GM20000 (cell line): ENCODE data around the gene NPHS1.

ENCODE experiments used
- DNase-seq: peaks from one replicate; pipeline ENCODE4 v3.0.0; 2012; ENCODE audit warnings: low spot score
- TF ChIP-seq, protein P1 (sequence below): IDR thresholded peaks from 2 replicates; pipeline ENCODE4 v1.5.1; 2012; ENCODE audit warnings: mild to moderate bottlenecking, control low read depth; ENCODE audit errors: extremely low read depth, missing control alignments

The NPHS1 gene

DNA sequence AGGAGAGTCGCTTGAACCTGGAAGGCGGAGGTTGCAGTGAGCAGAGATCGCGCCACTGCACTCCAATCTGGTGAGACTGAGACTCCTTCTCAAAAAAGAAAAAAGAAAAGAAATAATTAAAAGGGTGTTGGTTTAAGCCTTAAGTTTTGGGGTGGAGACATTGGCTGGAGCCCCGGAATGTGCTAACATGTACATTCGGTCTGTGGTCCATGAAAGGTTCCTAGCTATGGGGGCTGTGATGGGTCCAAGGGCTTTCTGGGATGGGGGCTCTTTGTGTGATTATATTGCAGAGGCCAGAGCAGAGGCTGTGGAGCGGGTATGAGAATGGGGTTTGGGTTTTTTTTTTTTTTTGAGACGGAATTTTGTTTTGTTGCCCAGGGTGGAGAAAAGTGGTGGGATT, 33.6 kb upstream of the NPHS1 start:
- TF ChIP-seq, protein P1, sequence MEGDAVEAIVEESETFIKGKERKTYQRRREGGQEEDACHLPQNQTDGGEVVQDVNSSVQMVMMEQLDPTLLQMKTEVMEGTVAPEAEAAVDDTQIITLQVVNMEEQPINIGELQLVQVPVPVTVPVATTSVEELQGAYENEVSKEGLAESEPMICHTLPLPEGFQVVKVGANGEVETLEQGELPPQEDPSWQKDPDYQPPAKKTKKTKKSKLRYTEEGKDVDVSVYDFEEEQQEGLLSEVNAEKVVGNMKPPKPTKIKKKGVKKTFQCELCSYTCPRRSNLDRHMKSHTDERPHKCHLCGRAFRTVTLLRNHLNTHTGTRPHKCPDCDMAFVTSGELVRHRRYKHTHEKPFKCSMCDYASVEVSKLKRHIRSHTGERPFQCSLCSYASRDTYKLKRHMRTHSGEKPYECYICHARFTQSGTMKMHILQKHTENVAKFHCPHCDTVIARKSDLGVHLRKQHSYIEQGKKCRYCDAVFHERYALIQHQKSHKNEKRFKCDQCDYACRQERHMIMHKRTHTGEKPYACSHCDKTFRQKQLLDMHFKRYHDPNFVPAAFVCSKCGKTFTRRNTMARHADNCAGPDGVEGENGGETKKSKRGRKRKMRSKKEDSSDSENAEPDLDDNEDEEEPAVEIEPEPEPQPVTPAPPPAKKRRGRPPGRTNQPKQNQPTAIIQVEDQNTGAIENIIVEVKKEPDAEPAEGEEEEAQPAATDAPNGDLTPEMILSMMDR = no peak
- DNase-seq = no peak

DNA sequence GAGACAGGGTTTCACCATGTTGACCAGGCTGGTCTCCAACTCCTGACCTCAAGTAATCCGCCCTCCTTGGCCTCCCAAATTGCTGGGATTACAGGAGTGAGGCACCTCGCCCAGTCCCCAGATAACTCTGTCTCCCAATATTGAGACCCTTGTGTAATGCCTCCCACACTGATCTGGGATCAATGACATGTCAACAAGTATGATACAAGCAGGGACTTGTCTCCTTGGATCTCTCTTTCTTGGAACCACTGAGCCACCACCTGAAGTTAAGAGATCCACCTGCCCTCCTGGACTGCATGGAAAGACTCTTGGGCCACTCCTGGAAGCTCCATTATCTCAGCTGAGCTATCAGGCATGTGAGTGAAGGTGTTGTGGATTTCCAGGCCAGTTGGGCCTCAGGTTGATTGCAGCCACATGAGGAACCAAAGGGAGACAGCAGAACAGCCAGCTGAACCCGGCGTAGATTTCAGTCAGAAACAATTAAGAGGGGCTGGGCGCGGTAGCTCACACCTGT, 33.0 kb upstream of the NPHS1 start:
- DNase-seq = no peak
- TF ChIP-seq, protein P1 = no peak

DNA sequence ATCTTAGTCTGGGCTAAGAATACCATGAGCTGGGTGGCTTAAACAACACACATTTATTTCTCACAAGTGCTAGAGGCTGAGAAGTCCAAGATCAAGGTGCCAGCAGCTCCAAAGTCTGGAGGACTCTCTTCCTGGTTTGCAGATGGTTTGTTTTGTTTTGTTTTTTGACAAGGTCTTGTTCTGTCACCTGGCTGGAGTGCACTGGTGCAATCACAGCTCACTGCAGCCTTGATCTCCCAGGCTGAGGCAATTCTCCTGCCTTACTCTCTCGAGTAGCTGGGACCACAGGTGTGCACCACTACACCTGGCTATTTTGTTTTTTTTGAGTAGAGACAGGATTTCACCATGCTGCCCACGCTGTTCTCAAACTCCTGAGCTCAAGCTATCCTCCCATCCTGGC, 31.6 kb upstream of the NPHS1 start:
- TF ChIP-seq, protein P1 = no peak
- DNase-seq = no peak

DNA sequence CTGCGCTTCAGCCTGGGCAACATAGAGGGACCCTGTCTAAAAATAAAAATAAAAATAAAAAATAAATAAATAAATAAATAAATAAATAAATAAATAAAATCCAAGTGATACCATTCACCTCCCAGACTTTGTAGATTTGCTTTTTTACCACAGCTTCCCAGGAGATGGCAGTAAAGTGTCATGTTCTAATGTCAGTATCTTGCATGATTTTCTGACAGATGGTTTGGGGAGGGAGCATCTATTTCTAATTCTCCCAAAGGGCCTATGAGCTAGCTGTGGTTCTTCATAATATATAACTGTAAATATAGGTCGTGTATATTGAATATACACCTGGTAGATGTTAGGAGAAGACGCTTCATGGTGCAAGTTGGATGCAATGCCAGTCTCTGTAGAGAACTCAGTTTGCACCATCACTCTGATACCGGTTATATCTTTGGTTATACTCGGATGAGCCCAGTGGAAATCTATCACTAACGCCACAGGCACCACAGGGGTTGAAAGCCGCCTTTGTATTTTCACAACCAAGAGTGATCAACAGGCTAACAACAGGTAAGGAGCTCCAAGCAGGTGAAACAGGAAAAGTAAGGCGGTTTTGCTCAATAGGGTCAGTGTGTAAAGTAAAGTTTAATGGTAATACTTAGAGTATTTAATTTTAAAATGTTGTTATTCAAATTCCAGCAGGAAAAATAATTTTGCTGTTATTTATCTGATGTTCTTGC, 30.0 kb upstream of the NPHS1 start:
- DNase-seq = peak; percentile 76
- TF ChIP-seq, protein P1 = peak; percentile 12

DNA sequence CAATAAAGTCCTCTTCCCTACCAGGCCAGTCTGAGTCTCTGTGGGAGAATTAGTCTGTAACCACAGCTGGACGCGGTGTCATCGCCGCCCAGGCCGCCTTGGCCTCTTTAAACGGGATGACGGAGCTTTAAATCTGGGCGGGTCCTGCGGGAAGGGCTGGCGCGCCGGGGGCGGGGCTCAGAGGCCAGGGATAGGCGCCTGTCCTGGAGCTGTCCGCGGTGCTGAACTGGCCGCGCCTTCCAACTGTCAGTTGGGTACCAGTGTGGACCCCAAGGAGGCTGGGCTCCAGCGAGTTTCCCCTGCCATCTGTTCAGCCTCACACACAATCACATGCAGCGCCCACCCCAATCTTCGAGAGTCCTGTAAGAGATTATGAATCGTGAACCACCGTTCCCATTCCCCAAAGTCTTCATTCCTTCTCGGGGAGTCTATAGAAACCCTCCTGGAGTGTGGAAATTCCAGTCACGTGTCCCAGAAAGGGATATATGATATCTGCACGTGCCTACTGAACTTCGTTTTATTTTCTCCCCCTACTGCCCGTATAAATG, 27.5 kb upstream of the NPHS1 start:
- peak; percentile 84 for DNase-seq
- TF ChIP-seq, protein P1 = no peak

DNA sequence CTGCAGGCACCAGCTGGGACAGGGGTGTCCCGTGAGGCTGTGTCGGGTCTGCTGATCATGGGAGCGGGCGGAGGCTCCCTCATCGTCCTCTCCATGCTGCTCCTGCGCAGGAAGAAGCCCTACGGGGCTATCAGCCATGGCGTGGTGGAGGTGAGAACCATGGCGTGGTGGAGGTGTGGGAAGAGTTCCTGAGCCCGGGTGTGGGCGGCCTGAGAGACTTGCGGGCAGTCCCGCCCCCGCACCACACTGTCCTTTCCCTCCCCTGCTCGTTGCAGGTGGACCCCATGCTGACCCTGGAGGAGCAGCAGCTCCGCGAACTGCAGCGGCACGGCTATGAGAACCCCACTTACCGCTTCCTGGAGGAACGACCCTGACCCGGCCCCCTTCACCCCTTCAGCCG, 26.8 kb upstream of the NPHS1 start:
- TF ChIP-seq, protein P1 = no peak
- no peak for DNase-seq

DNA sequence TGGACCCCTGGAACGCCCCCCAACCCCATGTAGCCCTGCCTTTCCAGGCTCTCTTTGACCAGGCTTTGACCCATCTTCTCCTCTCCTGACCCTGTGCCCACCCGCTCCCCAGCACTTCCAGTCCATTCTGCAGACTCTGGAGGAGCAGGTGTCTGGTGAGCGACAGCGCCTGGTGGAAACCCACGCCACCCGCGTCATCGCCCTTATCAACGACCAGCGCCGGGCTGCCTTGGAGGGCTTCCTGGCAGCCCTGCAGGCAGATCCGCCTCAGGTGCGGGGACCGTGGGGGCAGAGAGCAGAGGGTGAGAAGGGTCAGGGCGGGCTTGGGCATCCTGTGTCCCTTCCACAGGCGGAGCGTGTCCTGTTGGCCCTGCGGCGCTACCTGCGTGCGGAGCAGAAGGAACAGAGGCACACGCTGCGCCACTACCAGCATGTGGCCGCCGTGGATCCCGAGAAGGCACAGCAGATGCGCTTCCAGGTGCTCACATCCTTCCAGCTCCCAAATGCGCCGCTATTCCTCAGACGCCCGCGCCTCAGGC, 22.2 kb upstream of the NPHS1 start:
- no peak for DNase-seq

More for the DNA sequence above, 22.2 kb upstream of the NPHS1 start:
- TF ChIP-seq, protein P1 = no peak
